Calu3 (cell line): ENCODE data around the gene TOR1B. TPM values are rescaled to one million over a fixed set of nuclear protein-coding genes. Genes with fewer than 3 reads are reported as not detected.

Source experiments
- BruUV-seq: library from RNA; stranded (reverse); fragments of 400-500 nt; replicated peaks from 2 replicates; lab custom pipeline; 2021; lab: Mats Ljungman, UMichigan
- CTCF ChIA-PET: fragments of 300-600 bp; sonication (Branson Sonifier 250); formaldehyde crosslinking; loops from one replicate; lab custom pipeline; 2022; ENCODE audit warnings: antibody characterized with exemption; lab: Charles Lee
- DNase-seq: peaks from one replicate; pipeline ENCODE4 v3.0.0; 2022
- H3K27ac Mint-ChIP-seq: one replicate; pipeline ENCODE4 v1.8.0; 2022; ENCODE audit warnings: mixed read lengths; ENCODE audit not compliant: unreplicated experiment
- H3K27me3 Mint-ChIP-seq: one replicate; pipeline ENCODE4 v1.8.0; 2022; ENCODE audit warnings: mixed read lengths; ENCODE audit not compliant: unreplicated experiment
- H3K36me3 Mint-ChIP-seq: one replicate; pipeline ENCODE4 v1.8.0; 2022; ENCODE audit warnings: mild to moderate bottlenecking, moderate library complexity, mixed read lengths; ENCODE audit not compliant: insufficient read depth, unreplicated experiment
- H3K4me1 Mint-ChIP-seq: one replicate; pipeline ENCODE4 v1.8.0; 2022; ENCODE audit warnings: mild to moderate bottlenecking, low read depth, mixed read lengths; ENCODE audit not compliant: unreplicated experiment
- H3K4me3 Mint-ChIP-seq: one replicate; pipeline ENCODE4 v1.8.0; 2022; ENCODE audit warnings: mild to moderate bottlenecking, low read depth, moderate library complexity, mixed read lengths; ENCODE audit not compliant: unreplicated experiment
- H3K9me3 Mint-ChIP-seq: one replicate; pipeline ENCODE4 v1.8.0; 2022; ENCODE audit warnings: low read depth, mixed read lengths; ENCODE audit not compliant: unreplicated experiment
- CTCF ChIP-seq: fragments of 200-600 bp; IDR thresholded peaks from one replicate; pipeline ENCODE4 v1.8.0; 2022; ENCODE audit warnings: antibody characterized with exemption; ENCODE audit not compliant: unreplicated experiment
- intact Hi-C: fragments of 100-400 bp; cut with micrococcal nuclease; formaldehyde crosslinking; loops from one replicate; pipeline ENCODE4 v1.10.0; 2022; ENCODE audit not compliant: unreplicated experiment
- total RNA-seq: library from RNA; stranded (reverse); gene quantifications from 2 replicates; pipeline ENCODE4 v1.2.3, GENCODE V29; 2022

Gene TOR1B
- total RNA-seq, 1 experiment from 2014 or later: 20.9 TPM

- no peak overlapping the region for H3K4me3 Mint-ChIP-seq
- BruUV-seq: no TSS peak
- CTCF ChIA-PET: no interaction called here
- TF ChIP-seq CTCF: no peak
- peaks cover 26% of the 10 kb centered on the region for H3K36me3 Mint-ChIP-seq
- no peaks in the 10 kb centered on the region for H3K9me3 Mint-ChIP-seq
- DNase-seq: no peak
- no peaks in the 10 kb centered on the region for H3K27me3 Mint-ChIP-seq
- no peak overlapping the region for H3K27ac Mint-ChIP-seq
- intact Hi-C loops: no loop called here
- peaks cover 6% of the 10 kb centered on the region for H3K4me1 Mint-ChIP-seq
These were observed 35.8 kb downstream of the TOR1B start for GRCh38 chr9:129838707-129839259.

- no TSS peak for BruUV-seq
- intact Hi-C loops: no loop called here
- no peak for TF ChIP-seq CTCF
- no peaks in the 10 kb centered on the region for H3K27me3 Mint-ChIP-seq
- H3K36me3 Mint-ChIP-seq: peaks cover 23% of the 10 kb centered on the region
- no peak overlapping the region for H3K4me3 Mint-ChIP-seq
- H3K9me3 Mint-ChIP-seq: no peaks in the 10 kb centered on the region
- no peak for DNase-seq
- CTCF ChIA-PET: no interaction called here
- no peak overlapping the region for H3K27ac Mint-ChIP-seq
- no peaks in the 10 kb centered on the region for H3K4me1 Mint-ChIP-seq
These were observed 36.5 kb downstream of the TOR1B start for GRCh38 chr9:129839324-129840023.

GRCh38 chr9:129840034-129840433 lies 37.0 kb downstream of the TOR1B start:
- TF ChIP-seq CTCF: no peak
- DNase-seq: no peak
- Mint-ChIP-seq H3K27ac (no peak overlapping the region), H3K4me3 (no peak overlapping the region), H3K27me3 (no peaks in the 10 kb centered on the region), H3K4me1 (no peaks in the 10 kb centered on the region), H3K9me3 (no peaks in the 10 kb centered on the region), H3K36me3 (peaks cover 18% of the 10 kb centered on the region)
- intact Hi-C loops: no loop called here
- BruUV-seq: no TSS peak
- CTCF ChIA-PET: no interaction called here

DNA sequence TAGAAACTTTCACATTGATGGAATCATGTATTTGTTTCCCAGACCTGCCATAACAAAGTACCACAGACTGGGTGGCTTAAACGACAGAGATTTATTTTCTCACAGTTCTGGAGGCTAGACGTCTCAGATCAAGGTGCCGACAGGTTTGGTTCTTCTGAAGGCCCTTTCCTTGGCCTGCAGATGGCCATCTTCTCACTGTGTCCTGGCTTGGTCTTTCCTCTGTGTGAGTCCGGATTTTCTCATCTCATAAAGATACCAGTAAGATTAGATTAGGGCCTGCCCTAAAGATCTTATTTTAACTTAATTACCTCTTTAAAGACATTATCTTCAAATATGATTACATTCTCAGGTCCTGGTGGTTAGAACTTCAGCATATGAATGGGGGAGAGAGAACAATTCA lies 38.1 kb downstream of the TOR1B start:
- intact Hi-C loops: no loop called here
- BruUV-seq: no TSS peak
- Mint-ChIP-seq H3K4me1 (no peaks in the 10 kb centered on the region), H3K27ac (no peak overlapping the region), H3K4me3 (no peak overlapping the region), H3K27me3 (no peaks in the 10 kb centered on the region), H3K36me3 (peaks cover 7% of the 10 kb centered on the region), H3K9me3 (no peaks in the 10 kb centered on the region)
- CTCF ChIA-PET: no interaction called here
- TF ChIP-seq CTCF: no peak
- no peak for DNase-seq
